Endodermal cell (in vitro differentiated cells): ENCODE results near the gene RPL7A. TPM values are rescaled to one million over a fixed set of nuclear protein-coding genes. Genes with fewer than 3 reads are reported as not detected.
A peak's percentile ranks its signal among the peaks of the same experiment; 100 is the strongest.
"Not testable (repeated sequence)": the region's sequence is repeated elsewhere in the genome, so short reads cannot be mapped to it uniquely, and the experiment has no call there.

Experiments
- DNase-seq: peaks from one replicate; pipeline ENCODE4 v3.0.0-alpha.2; 2017
- H3K27ac ChIP-seq: 2 replicates; pipeline ENCODE4 v1.5.1; 2013; ENCODE audit warnings: mild to moderate bottlenecking, low read depth, low read length, moderate library complexity
- H3K27me3 ChIP-seq: 2 replicates; pipeline ENCODE4 v1.6.1; 2013; ENCODE audit warnings: mild to moderate bottlenecking, low read length, moderate library complexity; ENCODE audit not compliant: insufficient read depth, control insufficient read depth, poor library complexity, severe bottlenecking
- H3K36me3 ChIP-seq: 2 replicates; pipeline ENCODE4 v1.7.0; 2013; ENCODE audit warnings: mild to moderate bottlenecking, low read length, moderate library complexity; ENCODE audit not compliant: control insufficient read depth, insufficient read depth
- H3K4me1 ChIP-seq: one replicate; pipeline ENCODE4 v1.7.0; 2013; ENCODE audit warnings: low read length; ENCODE audit not compliant: control insufficient read depth, insufficient read depth
- H3K4me3 ChIP-seq: 2 replicates; pipeline ENCODE4 v1.5.1; 2013; ENCODE audit warnings: mild to moderate bottlenecking, low read length, moderate library complexity
- H3K9ac ChIP-seq: 2 replicates; pipeline ENCODE4 v1.6.1; 2013; ENCODE audit warnings: mild to moderate bottlenecking, low read length, moderate library complexity; ENCODE audit not compliant: poor library complexity, severe bottlenecking; ENCODE audit errors: extremely low read depth
- H3K9me3 ChIP-seq: 2 replicates; pipeline ENCODE4 v1.6.1; 2013; ENCODE audit warnings: mild to moderate bottlenecking, low read length, moderate library complexity; ENCODE audit not compliant: control insufficient read depth
- H3K27ac Mint-ChIP-seq: 2 replicates; pipeline ENCODE4 v1.8.0; 2020; ENCODE audit warnings: mixed read lengths
- H3K27me3 Mint-ChIP-seq: 2 replicates; pipeline ENCODE4 v1.8.0; 2021; ENCODE audit warnings: mild to moderate bottlenecking, mixed read lengths; ENCODE audit not compliant: insufficient read depth
- H3K36me3 Mint-ChIP-seq: 2 replicates; pipeline ENCODE4 v1.8.0; 2020; ENCODE audit warnings: low read depth, mixed read lengths
- H3K4me1 Mint-ChIP-seq: 2 replicates; pipeline ENCODE4 v1.8.0; 2020; ENCODE audit warnings: mixed read lengths
- H3K4me3 Mint-ChIP-seq: 2 replicates; pipeline ENCODE4 v1.8.0; 2020; ENCODE audit warnings: mild to moderate bottlenecking, moderate library complexity, mixed read lengths
- H3K9me3 Mint-ChIP-seq: 2 replicates; pipeline ENCODE4 v1.8.0; 2020; ENCODE audit warnings: mild to moderate bottlenecking, mixed read lengths
- CTCF ChIP-seq: fragments of 200-600 bp; sonication (generic); conservative IDR thresholded peaks from 2 replicates; pipeline ENCODE4 v1.5.0; 2021; ENCODE audit warnings: antibody characterized with exemption, mild to moderate bottlenecking
- WGBS, 2 experiments: methylation state at CpG; one replicate each; pipeline versions ENCODE4 v1.1.5 to v1.1.7; 2013; ENCODE audit warnings: missing lambda C conversion rate in 2 of 2, mixed read lengths in 1 of 2; ENCODE audit not compliant: insufficient coverage in 1 of 2, insufficient read length in 1 of 2; 5-methylcytosine and 5-hydroxymethylcytosine counted together
- total RNA-seq, 2 donors: library from RNA; stranded (reverse); fragmentation: NEBNext Ultra II Directional in 1 of 2; extraction: Animal tissue kit (Norgen Biotek cat#: 25700) in 1 of 2; gene quantifications; 2 replicates in 1 of 2; 3 replicates in 1 of 2; pipeline ENCODE4 v1.2.1, GENCODE V29; 2021

Gene RPL7A
- total RNA-seq, 2 donors from 2014 or later, result 2,418 to 2,634 TPM

GRCh38 chr9:133375724-133376654 is 28.0 kb downstream of the RPL7A start, which contains the start of the genes STKLD1 and SURF4:
STKLD1 (plus strand) TSS chr9:133376366; CDS start chr9:133376474, 108 bp downstream.
SURF4 (minus strand) TSS chr9:133376060; CDS start chr9:133375969, 91 bp downstream.
- WGBS, 2 experiments, result 2 to 6% methylated on average over 39 to 120 of the region's 120 CpGs
- Histone ChIP-seq H3K9me3 (no peaks in the 10 kb centered on the region), H3K4me3 (peak within 1 kb of the TSS; percentile 91), H3K27me3 (no peaks in the 10 kb centered on the region), H3K9ac (peak within 1 kb of the TSS; percentile 97), H3K27ac (peak within 1 kb of the TSS; percentile 86), H3K36me3 (peaks cover 25% of the 10 kb centered on the region), H3K4me1 (peaks cover 11% of the 10 kb centered on the region)
- Mint-ChIP-seq H3K27ac (peak within 1 kb of the TSS; percentile 97), H3K4me3 (peak within 1 kb of the TSS; percentile 94), H3K36me3 (peaks cover 10% of the 10 kb centered on the region), H3K27me3 (peaks cover 11% of the 10 kb centered on the region), H3K9me3 (peaks cover 9% of the 10 kb centered on the region), H3K4me1 (peaks cover 22% of the 10 kb centered on the region)
- no peak for TF ChIP-seq CTCF
- DNase-seq, result peak; percentile 98

- not testable (repeated sequence) for H3K27ac ChIP-seq, H3K4me1 ChIP-seq, H3K27me3 ChIP-seq, H3K9me3 Mint-ChIP-seq, H3K9me3 ChIP-seq, H3K9ac ChIP-seq, H3K27ac Mint-ChIP-seq, DNase-seq, H3K36me3 Mint-ChIP-seq
- Mint-ChIP-seq H3K4me1 (peaks cover 12% of the 10 kb centered on the region), H3K27me3 (peaks cover 11% of the 10 kb centered on the region), H3K4me3 (peak overlapping the region; percentile 94)
- Histone ChIP-seq H3K36me3 (peaks cover 14% of the 10 kb centered on the region), H3K4me3 (peak overlapping the region; percentile 78)
- WGBS, 2 experiments, result 93 to 95% methylated on average over 9 to 14 of the region's 14 CpGs
Measured at GRCh38 chr9:133377280-133377679, 29.3 kb downstream of the RPL7A start.

- Mint-ChIP-seq H3K36me3 (peaks cover 5% of the 10 kb centered on the region), H3K4me3 (no peak overlapping the region), H3K9me3 (peaks cover 9% of the 10 kb centered on the region), H3K27me3 (peaks cover 11% of the 10 kb centered on the region), H3K4me1 (peaks cover 8% of the 10 kb centered on the region), H3K27ac (no peak overlapping the region)
- DNase-seq, result no peak
- TF ChIP-seq CTCF, result no peak
- no peaks in the 10 kb centered on the region for H3K27me3 ChIP-seq
- H3K9ac ChIP-seq, result no peak overlapping the region
- no peaks in the 10 kb centered on the region for H3K9me3 ChIP-seq
- peaks cover 9% of the 10 kb centered on the region for H3K36me3 ChIP-seq
- peaks cover 4% of the 10 kb centered on the region for H3K4me1 ChIP-seq
- no peak overlapping the region for H3K27ac ChIP-seq
- 69 to 73% methylated on average over 4 to 6 of the region's 6 CpGs for WGBS, 2 experiments
- H3K4me3 ChIP-seq, result no peak overlapping the region
Measured at GRCh38 chr9:133377721-133378216, 29.8 kb downstream of the RPL7A start.
